OCI-M2 (cell line): ENCODE data around the gene PDS5B.
"Not testable (repeated sequence)": the region's sequence is repeated elsewhere in the genome, so short reads cannot be mapped to it uniquely, and the experiment has no call there.

Source experiments
- DNase-seq: peaks from one replicate; lab custom pipeline; 2025; ENCODE audit not compliant: unreplicated experiment; lab: John Stamatoyannopoulos, UW

Gene PDS5B

DNA sequence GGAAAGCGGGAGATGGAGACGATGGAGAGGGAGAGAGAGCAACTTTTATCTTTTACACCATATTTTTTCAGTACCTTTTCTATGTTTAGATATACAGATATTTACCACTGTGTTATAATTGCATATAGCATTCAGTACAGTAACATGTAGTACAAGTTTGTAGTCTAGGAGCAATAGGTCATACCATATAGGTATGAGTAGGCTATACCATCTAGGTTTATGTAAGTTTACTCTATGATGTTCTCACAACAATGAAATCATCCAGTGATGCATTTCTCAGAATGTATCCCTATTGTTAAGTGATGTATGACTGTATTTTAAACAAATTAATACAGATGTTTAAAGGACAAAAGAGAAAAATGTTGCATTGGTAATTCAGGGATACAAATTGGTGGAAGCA lies 136.1 kb downstream of the PDS5B start:
- DNase-seq: no peak

GRCh38 chr13:32723987-32724386 lies 137.7 kb downstream of the PDS5B start:
- DNase-seq: no peak

- DNase-seq: no peak
Observed at GRCh38 chr13:32726374-32727037, 140.3 kb downstream of the PDS5B start.

DNA sequence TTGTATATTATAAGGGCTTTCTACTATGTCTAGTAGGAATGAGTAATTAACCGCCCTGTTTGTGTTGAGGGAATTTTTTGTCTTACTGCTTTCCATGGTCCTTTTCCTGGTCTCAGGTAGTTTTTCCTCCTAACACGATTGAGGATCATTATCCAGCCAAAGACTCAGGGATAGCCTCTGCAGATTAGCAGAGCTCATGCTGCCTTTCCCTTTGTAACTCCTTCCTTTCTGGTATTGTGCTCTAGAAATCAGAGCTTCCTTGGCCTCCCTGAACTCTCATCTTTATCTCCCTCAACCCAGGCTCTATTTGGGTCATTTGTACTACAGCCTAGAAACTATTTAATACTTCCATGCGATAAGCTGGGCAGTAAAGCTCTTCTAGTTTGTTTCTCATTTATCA lies 142.1 kb downstream of the PDS5B start:
- no peak for DNase-seq

DNA sequence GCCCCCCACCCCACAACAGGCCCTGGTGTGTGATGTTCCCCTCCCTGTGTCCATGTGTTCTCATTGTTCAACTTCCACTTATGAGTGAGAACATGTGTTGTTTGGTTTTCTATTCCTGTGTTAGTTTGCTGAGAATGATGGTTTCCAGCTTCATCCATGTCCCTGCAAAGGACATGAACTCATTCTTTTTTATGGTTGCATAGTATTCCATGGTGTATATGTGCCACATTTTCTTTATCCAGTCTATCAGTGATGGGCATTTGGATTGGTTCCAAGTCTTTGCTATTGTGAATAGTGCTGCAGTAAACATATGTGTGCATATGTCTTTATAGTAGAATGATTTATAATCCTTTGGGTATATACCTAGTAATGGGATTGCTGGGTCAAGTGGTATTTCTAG lies 142.8 kb downstream of the PDS5B start:
- DNase-seq: not testable (repeated sequence)

DNA sequence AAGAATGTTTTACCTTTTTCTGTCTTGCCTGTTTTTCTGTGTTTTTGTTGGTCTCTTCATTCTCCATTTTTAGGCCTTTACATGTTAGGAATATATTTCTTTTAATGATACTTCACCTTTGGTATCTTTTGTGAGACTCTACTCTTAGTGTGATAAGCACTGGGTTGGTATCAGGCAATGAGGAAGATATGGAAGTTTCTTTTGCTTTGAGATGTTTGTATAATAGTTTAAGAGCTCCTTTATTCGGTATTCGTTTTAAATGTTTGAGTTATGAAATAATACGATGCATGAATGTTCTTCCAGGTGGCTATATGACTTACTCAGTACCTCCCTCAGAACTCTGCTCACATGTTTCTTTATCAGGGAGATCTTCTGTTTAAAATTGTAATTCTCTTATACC lies 144.8 kb downstream of the PDS5B start:
- no peak for DNase-seq

DNA sequence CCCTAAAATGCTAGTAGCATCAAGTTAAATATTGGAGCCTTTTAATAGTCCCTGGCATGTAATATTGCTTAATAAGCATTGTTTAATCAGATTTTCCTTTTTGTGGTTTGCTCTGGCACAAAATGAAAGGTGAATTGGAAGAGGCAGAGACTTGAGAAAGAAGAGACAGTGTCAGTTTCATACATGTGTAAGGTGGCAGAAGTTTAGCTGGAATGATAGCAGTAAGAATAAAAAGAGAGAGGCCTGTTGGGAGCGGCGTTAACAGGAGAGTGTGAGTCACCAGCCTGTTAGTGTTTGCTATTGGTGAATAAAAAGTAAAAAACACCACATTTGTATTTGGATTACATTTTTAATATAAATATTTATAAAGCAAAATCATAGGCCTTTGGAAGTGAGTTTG lies 145.3 kb downstream of the PDS5B start:
- no peak for DNase-seq

- no peak for DNase-seq
Observed at GRCh38 chr13:32733690-32734089, 147.4 kb downstream of the PDS5B start.

- no peak for DNase-seq
Observed at GRCh38 chr13:32734511-32734910, 148.3 kb downstream of the PDS5B start.

DNA sequence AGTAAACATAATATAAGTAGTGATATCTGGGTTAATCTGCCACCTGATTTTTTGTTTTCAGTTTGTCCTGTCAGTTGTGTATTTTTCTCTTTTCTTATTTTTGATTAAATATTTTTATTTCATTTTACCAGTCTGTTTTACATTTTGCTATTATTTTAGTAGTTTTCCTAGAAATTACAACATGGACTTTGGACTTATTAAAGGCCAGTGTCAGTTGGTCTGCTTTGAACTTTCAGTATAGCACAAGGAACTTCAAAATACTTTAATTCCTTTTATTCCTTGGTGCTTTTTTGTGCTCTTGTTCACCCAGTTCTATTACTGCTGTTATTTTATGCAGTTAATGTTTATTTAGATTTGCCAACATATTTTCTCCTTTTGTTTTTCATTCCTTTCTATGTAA lies 149.6 kb downstream of the PDS5B start:
- DNase-seq: no peak

DNA sequence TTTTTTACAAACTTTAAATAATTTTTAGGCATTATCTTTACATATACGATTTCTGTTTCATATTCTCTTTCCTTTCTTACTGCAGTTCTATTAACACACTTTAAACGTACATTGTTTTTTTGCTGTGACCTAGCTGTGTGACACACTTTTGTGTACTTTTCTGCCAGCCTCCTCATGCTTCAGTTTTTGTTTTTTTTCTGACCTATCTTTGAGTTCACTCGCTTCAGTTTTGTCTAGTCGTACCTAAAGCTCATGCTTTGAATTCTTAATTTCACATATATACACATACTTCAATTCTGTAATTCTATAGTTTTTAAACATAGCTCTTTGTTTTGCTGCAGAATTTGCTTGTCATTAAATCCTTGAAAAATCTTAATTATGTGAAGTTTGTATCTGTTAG lies 150.4 kb downstream of the PDS5B start:
- DNase-seq: no peak

GRCh38 chr13:32737111-32737571 lies 150.9 kb downstream of the PDS5B start:
- no peak for DNase-seq

DNA sequence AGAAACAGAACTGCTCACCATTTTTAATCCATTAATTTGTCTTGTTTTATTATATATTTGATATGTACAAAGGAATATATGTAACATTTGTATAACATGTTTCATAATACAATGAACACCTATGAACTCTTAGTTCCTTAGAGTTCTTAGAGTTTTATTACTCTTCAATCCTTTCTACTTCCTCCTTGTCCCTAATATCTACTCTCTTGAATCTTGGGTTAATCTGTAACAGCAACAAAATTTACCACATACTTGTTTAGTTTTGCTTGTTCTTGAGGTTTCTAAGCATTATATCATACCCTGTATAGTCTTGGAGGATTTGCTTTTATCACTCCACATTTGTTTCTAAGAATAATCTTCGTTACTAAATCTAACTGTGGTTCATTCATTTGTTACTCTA lies 151.4 kb downstream of the PDS5B start:
- no peak for DNase-seq

DNA sequence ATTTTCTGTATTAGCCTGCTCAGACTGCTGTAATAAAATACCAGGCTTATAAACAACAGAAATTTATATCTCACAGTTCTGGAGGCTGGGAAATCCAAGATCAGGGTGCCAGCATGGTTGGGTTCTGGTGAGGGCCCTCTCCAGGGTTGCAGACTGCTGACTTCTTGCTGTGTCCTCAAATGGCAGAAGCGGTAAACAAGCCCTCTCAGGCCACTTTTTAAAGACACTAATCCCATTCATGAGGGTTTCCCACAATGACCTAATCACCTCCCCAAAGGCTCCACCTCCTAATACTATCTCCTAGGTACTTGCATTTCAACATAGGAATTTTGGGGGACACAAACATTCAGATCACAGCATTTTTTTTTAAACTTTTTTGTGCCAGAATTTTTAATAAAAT lies 159.3 kb downstream of the PDS5B start:
- DNase-seq: no peak

- DNase-seq: no peak
Observed at GRCh38 chr13:32746474-32746873, 160.2 kb downstream of the PDS5B start.

DNA sequence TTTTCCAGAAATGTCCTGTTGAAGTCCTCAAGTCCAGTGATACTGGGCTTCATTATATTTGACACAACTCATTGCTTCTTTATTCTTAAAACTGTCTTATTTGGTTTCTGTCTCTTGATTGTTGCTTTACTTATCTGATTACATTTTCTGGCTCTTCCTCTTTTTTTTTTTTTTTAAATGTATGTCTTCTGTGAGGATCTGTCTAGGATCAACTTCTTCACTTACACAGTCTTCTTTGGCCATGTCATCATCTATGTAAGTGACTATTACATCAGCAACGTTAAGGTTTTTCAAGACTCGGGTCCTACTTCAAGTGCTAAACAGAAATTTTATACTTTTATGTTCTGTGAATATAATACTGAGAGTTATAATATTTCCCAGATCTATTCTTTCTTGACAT lies 162.1 kb downstream of the PDS5B start:
- no peak for DNase-seq

GRCh38 chr13:32751340-32751739 lies 165.1 kb downstream of the PDS5B start:
- no peak for DNase-seq

- DNase-seq: no peak
Observed at GRCh38 chr13:32752311-32752710, 166.1 kb downstream of the PDS5B start.

- DNase-seq: no peak
Observed at GRCh38 chr13:32752997-32753606, 166.8 kb downstream of the PDS5B start.

GRCh38 chr13:32754179-32754578 lies 167.9 kb downstream of the PDS5B start:
- no peak for DNase-seq

- DNase-seq: no peak
Observed at GRCh38 chr13:32759152-32759551, 172.9 kb downstream of the PDS5B start.

DNA sequence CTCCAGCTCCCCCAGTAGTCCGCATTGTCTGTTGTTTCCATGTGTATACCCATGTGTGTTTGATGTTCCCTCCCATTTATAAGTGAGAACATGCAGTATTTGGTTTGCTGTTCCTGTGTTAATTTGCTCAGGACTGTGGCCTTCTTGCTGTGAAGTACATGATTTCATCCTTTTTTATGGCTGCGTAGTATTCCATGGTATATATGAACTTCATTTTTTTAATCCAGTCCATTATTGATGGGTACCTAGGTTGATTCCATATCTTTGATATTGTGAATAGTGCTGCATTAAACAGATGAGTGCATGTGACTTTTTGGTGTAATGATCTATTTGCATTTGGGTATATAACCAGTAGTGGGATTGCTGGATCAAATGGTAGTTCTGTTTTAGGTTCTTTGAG lies 175.2 kb downstream of the PDS5B start:
- DNase-seq: no peak

DNA sequence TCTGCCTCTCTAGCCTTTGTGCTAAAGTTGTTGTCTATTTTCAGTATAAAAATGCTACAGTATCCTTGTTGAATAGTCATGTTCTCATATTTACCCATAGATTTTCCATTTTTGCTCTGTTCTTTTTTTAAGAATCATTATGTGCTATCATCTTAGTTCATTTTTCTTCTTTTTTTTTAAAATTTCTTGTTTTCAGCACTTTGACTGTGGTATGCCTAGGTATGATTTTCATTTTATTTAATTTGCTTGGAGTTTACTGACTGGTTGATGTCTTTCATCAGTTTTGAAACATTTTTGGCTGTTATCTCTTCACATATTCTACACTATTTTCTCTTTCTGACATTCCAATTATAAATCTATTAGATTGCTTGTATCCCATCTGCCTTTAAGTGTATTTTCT lies 192.9 kb downstream of the PDS5B start:
- DNase-seq: no peak
